HEK293 (cell line): ENCODE data around the gene DNM1.

Experiments
- AEBP2 ChIP-seq: fragments of 450-650 bp; formaldehyde crosslinking; IDR thresholded peaks from 2 replicates; pipeline ENCODE4 v1.5.1; 2016; ENCODE audit warnings: missing biosample characterization, missing genetic modification characterization, borderline replicate concordance
- BCL11A ChIP-seq: fragments of 450-650 bp; formaldehyde crosslinking; IDR thresholded peaks from 2 replicates; pipeline ENCODE4 v1.5.1; 2016; ENCODE audit warnings: low read depth, missing biosample characterization, missing genetic modification characterization
- KLF16 ChIP-seq: fragments of 450-650 bp; formaldehyde crosslinking; IDR thresholded peaks from 2 replicates; pipeline ENCODE4 v1.5.1; 2017; ENCODE audit warnings: missing biosample characterization, missing genetic modification characterization
- KLF9 ChIP-seq: fragments of 450-650 bp; formaldehyde crosslinking; IDR thresholded peaks from 2 replicates; pipeline ENCODE4 v1.5.1; 2016; ENCODE audit warnings: missing biosample characterization, missing genetic modification characterization, low read depth
- PBX3 ChIP-seq: sonication (generic); formaldehyde crosslinking; IDR thresholded peaks from 2 replicates; pipeline ENCODE4 v1.8.1; 2022; ENCODE audit warnings: mild to moderate bottlenecking, moderate library complexity, missing genetic modification reagents
- PRDM6 ChIP-seq: fragments of 450-650 bp; formaldehyde crosslinking; IDR thresholded peaks from 2 replicates; pipeline ENCODE4 v1.5.1; 2017; ENCODE audit warnings: missing biosample characterization, missing genetic modification characterization
- SETDB1 ChIP-seq: IDR thresholded peaks from one replicate; pipeline ENCODE4 v1.6.1; 2017; ENCODE audit warnings: mild to moderate bottlenecking, low read length, moderate library complexity, mixed read lengths; ENCODE audit not compliant: insufficient read length
- ZIC2 ChIP-seq: fragments of 450-650 bp; formaldehyde crosslinking; IDR thresholded peaks from 2 replicates; pipeline ENCODE4 v1.5.1; 2016; ENCODE audit warnings: missing biosample characterization, missing genetic modification characterization
- ZNF112 ChIP-seq: fragments of 450-650 bp; formaldehyde crosslinking; IDR thresholded peaks from 2 replicates; pipeline ENCODE4 v1.5.0; 2017; ENCODE audit warnings: missing biosample characterization, missing genetic modification characterization
- ZNF121 ChIP-seq: fragments of 450-650 bp; formaldehyde crosslinking; IDR thresholded peaks from 2 replicates; pipeline ENCODE4 v1.5.1; 2016; ENCODE audit warnings: missing biosample characterization, missing genetic modification characterization
- ZNF175 ChIP-seq: fragments of 450-650 bp; formaldehyde crosslinking; IDR thresholded peaks from 2 replicates; pipeline ENCODE4 v1.5.1; 2016; ENCODE audit warnings: missing biosample characterization, missing genetic modification characterization
- ZNF223 ChIP-seq: fragments of 450-650 bp; formaldehyde crosslinking; IDR thresholded peaks from 2 replicates; pipeline ENCODE4 v1.5.1; 2016; ENCODE audit warnings: missing biosample characterization, missing genetic modification characterization
- ZNF239 ChIP-seq: fragments of 450-650 bp; formaldehyde crosslinking; IDR thresholded peaks from 2 replicates; pipeline ENCODE4 v1.5.1; 2016; ENCODE audit warnings: missing biosample characterization, missing genetic modification characterization
- ZNF354C ChIP-seq: fragments of 450-650 bp; formaldehyde crosslinking; IDR thresholded peaks from 2 replicates; pipeline ENCODE4 v1.5.1; 2016; ENCODE audit warnings: missing biosample characterization, missing genetic modification characterization, low read depth, borderline replicate concordance
- ZNF366 ChIP-seq: fragments of 450-650 bp; formaldehyde crosslinking; conservative IDR thresholded peaks from 2 replicates; pipeline ENCODE4 v1.5.1; 2016; ENCODE audit warnings: missing biosample characterization, missing genetic modification characterization
- ZNF391 ChIP-seq: fragments of 450-650 bp; formaldehyde crosslinking; IDR thresholded peaks from 2 replicates; pipeline ENCODE4 v1.5.1; 2016; ENCODE audit warnings: low read depth, missing biosample characterization, missing genetic modification characterization, borderline replicate concordance
- ZNF394 ChIP-seq: fragments of 450-650 bp; formaldehyde crosslinking; IDR thresholded peaks from 2 replicates; pipeline ENCODE4 v1.5.1; 2016; ENCODE audit warnings: missing biosample characterization, missing genetic modification characterization, mild to moderate bottlenecking, moderate library complexity, borderline replicate concordance
- ZNF426 ChIP-seq: fragments of 450-650 bp; formaldehyde crosslinking; IDR thresholded peaks from 2 replicates; pipeline ENCODE4 v1.5.1; 2017; ENCODE audit warnings: missing biosample characterization, missing genetic modification characterization, mild to moderate bottlenecking, inconsistent platforms, moderate library complexity
- ZNF510 ChIP-seq: fragments of 450-650 bp; formaldehyde crosslinking; IDR thresholded peaks from 2 replicates; pipeline ENCODE4 v1.5.1; 2018; ENCODE audit warnings: mild to moderate bottlenecking, missing genetic modification characterization, missing biosample characterization; ENCODE audit not compliant: insufficient replicate concordance
- ZNF513 ChIP-seq: fragments of 450-650 bp; IDR thresholded peaks from 2 replicates; pipeline ENCODE4 v1.5.1; 2018; ENCODE audit warnings: missing biosample characterization, missing genetic modification characterization
- ZNF610 ChIP-seq: fragments of 450-650 bp; formaldehyde crosslinking; IDR thresholded peaks from 2 replicates; pipeline ENCODE4 v1.5.1; 2016; ENCODE audit warnings: missing biosample characterization, missing genetic modification characterization, borderline replicate concordance
- ZNF623 ChIP-seq: fragments of 450-650 bp; formaldehyde crosslinking; IDR thresholded peaks from 2 replicates; pipeline ENCODE4 v1.5.1; 2016; ENCODE audit warnings: missing biosample characterization, missing genetic modification characterization
- ZNF747 ChIP-seq: fragments of 450-650 bp; formaldehyde crosslinking; IDR thresholded peaks from 2 replicates; pipeline ENCODE4 v1.5.1; 2016; ENCODE audit warnings: missing biosample characterization, missing genetic modification characterization
- ZNF776 ChIP-seq: fragments of 450-650 bp; formaldehyde crosslinking; IDR thresholded peaks from 2 replicates; pipeline ENCODE4 v1.5.0; 2017; ENCODE audit warnings: missing biosample characterization, missing genetic modification characterization, borderline replicate concordance
- ZXDB ChIP-seq: fragments of 450-650 bp; formaldehyde crosslinking; IDR thresholded peaks from 2 replicates; pipeline ENCODE4 v1.5.1; 2016; ENCODE audit warnings: missing biosample characterization, missing genetic modification characterization
- TF ChIP-seq, protein P1 (sequence below): fragments of 450-650 bp; formaldehyde crosslinking; IDR thresholded peaks from 2 replicates; pipeline ENCODE4 v1.5.1; 2016; ENCODE audit warnings: missing biosample characterization, missing genetic modification characterization
- TF ChIP-seq, protein P2 (sequence below): fragments of 450-650 bp; formaldehyde crosslinking; IDR thresholded peaks from 2 replicates; pipeline ENCODE4 v1.5.1; 2016; ENCODE audit warnings: missing biosample characterization, missing genetic modification characterization
- TF ChIP-seq, protein P3 (sequence below): fragments of 450-650 bp; formaldehyde crosslinking; IDR thresholded peaks from 2 replicates; pipeline ENCODE4 v1.5.1; 2016; ENCODE audit warnings: missing biosample characterization, missing genetic modification characterization

The DNM1 gene

DNA sequence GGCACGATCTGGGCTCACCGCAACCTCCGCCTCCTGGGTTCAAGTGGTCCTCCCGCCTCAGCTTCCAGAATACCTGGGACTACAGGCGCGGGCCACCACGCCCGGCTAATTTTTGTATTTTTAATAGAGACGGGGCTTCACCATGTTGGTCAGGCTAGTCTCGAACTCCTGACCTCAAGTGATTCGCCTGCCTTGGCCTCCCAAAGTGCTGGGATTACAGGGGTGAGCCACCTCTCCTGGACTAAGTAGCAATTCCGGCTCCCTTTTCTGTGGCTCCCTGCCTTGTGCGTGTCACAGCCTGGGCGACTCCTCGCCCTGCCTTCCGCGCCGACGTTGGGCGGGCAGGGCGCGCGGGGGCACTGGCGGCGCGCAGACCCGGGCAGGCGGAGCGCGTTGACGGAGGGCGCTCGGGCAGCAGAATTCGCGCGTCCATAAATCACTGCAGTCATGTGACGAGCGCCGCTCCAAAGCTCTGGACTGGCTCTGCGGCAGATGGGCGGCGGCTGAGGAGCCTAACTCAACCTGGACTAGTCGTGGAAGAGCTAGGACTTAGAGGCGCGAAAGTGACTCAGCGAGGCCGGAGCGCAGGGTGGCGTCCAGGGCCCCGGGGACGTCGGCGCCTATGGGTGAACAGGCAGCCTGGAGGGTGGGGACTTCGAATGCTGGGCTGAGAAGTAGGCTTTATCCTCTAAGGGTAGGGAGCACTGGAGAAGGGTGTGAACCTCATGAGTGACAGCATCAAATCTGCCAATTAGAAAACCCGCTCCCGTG, 10.4 kb upstream of the DNM1 start (continued):
- TF ChIP-seq ZNF610 (tag by site-specific recombination) (peak; percentile 91; the same call in 1 of the 2 replicates), AEBP2 (no peak), ZNF354C (tag by site-specific recombination) (no peak), KLF9 (tag by site-specific recombination) (peak; percentile 27; the same call in 1 of the 2 replicates), ZNF426 (tag by site-specific recombination) (no peak), ZNF747 (no peak), ZIC2 (tag by site-specific recombination) (no peak), ZNF175 (tag by site-specific recombination) (no peak), PRDM6 (tag by site-specific recombination) (no peak), ZNF623 (tag by site-specific recombination) (no peak), ZNF239 (tag by site-specific recombination) (no peak), ZNF776 (no peak), BCL11A (peak; percentile 35; the same call in 1 of the 2 replicates), ZNF112 (tag by site-specific recombination) (no peak), ZNF513 (tag by site-specific recombination) (no peak), ZNF223 (tag by site-specific recombination) (no peak), ZNF394 (tag by site-specific recombination) (no peak), PBX3 (CRISPR knock-in tag) (peak; percentile 96), ZNF366 (tag by site-specific recombination) (no peak), SETDB1 (no peak), KLF16 (tag by site-specific recombination) (no peak), ZNF391 (tag by site-specific recombination) (no peak), ZXDB (peak; percentile 57; the same call in 1 of the 2 replicates), ZNF510 (tag by site-specific recombination) (no peak), ZNF121 (tag by site-specific recombination) (no peak)
- TF ChIP-seq, protein P1, sequence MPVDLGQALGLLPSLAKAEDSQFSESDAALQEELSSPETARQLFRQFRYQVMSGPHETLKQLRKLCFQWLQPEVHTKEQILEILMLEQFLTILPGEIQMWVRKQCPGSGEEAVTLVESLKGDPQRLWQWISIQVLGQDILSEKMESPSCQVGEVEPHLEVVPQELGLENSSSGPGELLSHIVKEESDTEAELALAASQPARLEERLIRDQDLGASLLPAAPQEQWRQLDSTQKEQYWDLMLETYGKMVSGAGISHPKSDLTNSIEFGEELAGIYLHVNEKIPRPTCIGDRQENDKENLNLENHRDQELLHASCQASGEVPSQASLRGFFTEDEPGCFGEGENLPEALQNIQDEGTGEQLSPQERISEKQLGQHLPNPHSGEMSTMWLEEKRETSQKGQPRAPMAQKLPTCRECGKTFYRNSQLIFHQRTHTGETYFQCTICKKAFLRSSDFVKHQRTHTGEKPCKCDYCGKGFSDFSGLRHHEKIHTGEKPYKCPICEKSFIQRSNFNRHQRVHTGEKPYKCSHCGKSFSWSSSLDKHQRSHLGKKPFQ = peak; percentile 61; the same call in 1 of the 2 replicates
- TF ChIP-seq, protein P2, sequence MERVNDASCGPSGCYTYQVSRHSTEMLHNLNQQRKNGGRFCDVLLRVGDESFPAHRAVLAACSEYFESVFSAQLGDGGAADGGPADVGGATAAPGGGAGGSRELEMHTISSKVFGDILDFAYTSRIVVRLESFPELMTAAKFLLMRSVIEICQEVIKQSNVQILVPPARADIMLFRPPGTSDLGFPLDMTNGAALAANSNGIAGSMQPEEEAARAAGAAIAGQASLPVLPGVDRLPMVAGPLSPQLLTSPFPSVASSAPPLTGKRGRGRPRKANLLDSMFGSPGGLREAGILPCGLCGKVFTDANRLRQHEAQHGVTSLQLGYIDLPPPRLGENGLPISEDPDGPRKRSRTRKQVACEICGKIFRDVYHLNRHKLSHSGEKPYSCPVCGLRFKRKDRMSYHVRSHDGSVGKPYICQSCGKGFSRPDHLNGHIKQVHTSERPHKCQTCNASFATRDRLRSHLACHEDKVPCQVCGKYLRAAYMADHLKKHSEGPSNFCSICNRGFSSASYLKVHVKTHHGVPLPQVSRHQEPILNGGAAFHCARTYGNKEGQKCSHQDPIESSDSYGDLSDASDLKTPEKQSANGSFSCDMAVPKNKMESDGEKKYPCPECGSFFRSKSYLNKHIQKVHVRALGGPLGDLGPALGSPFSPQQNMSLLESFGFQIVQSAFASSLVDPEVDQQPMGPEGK (tag by site-specific recombination) = peak; percentile 20; the same call in 1 of the 2 replicates
- TF ChIP-seq, protein P3, sequence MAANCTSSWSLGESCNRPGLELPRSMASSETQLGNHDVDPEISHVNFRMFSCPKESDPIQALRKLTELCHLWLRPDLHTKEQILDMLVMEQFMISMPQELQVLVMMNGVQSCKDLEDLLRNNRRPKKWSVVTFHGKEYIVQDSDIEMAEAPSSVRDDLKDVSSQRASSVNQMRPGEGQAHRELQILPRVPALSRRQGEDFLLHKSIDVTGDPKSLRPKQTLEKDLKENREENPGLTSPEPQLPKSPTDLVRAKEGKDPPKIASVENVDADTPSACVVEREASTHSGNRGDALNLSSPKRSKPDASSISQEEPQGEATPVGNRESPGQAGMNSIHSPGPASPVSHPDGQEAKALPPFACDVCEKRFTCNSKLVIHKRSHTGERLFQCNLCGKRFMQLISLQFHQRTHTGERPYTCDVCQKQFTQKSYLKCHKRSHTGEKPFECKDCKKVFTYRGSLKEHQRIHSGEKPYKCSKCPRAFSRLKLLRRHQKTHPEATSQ (tag by site-specific recombination) = no peak; the same call in none of the 2 replicates
